Colonic mucosa (tissue), 4 donors: ENCODE data around the gene IFITM10. TPM values are rescaled to one million over a fixed set of nuclear protein-coding genes. Genes with fewer than 3 reads are reported as not detected.

Experiments
- DNase-seq: peaks from one replicate; pipeline ENCODE4 v3.0.0-alpha.2; 2020
- H3K27ac ChIP-seq: fragments of 200-600 bp; one replicate; pipeline ENCODE4 v1.8.0; 2021
- H3K27me3 ChIP-seq: fragments of 200-600 bp; one replicate; pipeline ENCODE4 v1.8.0; 2021
- H3K36me3 ChIP-seq: fragments of 200-600 bp; one replicate; pipeline ENCODE4 v1.8.0; 2021
- H3K4me1 ChIP-seq: fragments of 200-600 bp; one replicate; pipeline ENCODE4 v1.8.0; 2021; ENCODE audit warnings: mild to moderate bottlenecking
- H3K4me3 ChIP-seq: fragments of 200-600 bp; one replicate; pipeline ENCODE4 v1.8.0; 2021
- H3K9ac ChIP-seq, 2 donors: one replicate each; pipeline ENCODE4 v1.7.0; 2013; ENCODE audit warnings: control low read depth in 2 of 2, low read depth in 2 of 2, low read length in 2 of 2
- H3K9me3 ChIP-seq: fragments of 200-600 bp; one replicate; pipeline ENCODE4 v1.8.0; 2021
- intact Hi-C: fragments of 100-400 bp; cut with DNase I; formaldehyde crosslinking; loops from one replicate; pipeline ENCODE4 v1.14.1; 2022
- total RNA-seq, 2 donors: library from RNA; stranded (reverse); fragmentation: NEBNext Ultra II Directional in 1 of 2; extraction: Animal tissue kit (Norgen Biotek cat#: 25700) in 1 of 2; gene quantifications; one replicate each; pipeline ENCODE4 v1.2.1, GENCODE V29; 2021
- TF ChIP-seq, protein P1 (sequence below): fragments of 200-600 bp; IDR thresholded peaks from one replicate; pipeline ENCODE4 v1.8.0; 2022; ENCODE audit warnings: antibody characterized with exemption, mild to moderate bottlenecking
- donor health status: healthy.
- donor health status: DM: no; HTN: no; CAD: no.
- donor health status: DM: no; HTN: no; CAD: no.

IFITM10 gene
- total RNA-seq, 2 donors from 2014 or later: 0.42 to 1.1 TPM

- TF ChIP-seq, protein P1, sequence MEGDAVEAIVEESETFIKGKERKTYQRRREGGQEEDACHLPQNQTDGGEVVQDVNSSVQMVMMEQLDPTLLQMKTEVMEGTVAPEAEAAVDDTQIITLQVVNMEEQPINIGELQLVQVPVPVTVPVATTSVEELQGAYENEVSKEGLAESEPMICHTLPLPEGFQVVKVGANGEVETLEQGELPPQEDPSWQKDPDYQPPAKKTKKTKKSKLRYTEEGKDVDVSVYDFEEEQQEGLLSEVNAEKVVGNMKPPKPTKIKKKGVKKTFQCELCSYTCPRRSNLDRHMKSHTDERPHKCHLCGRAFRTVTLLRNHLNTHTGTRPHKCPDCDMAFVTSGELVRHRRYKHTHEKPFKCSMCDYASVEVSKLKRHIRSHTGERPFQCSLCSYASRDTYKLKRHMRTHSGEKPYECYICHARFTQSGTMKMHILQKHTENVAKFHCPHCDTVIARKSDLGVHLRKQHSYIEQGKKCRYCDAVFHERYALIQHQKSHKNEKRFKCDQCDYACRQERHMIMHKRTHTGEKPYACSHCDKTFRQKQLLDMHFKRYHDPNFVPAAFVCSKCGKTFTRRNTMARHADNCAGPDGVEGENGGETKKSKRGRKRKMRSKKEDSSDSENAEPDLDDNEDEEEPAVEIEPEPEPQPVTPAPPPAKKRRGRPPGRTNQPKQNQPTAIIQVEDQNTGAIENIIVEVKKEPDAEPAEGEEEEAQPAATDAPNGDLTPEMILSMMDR: no peak
- no peak overlapping the region for H3K27ac ChIP-seq
- intact Hi-C loops: loop anchor here (10.0 kb wide), 1 partner anchor 71 kb away; no protein-coding TSS in a partner anchor
- H3K9ac ChIP-seq: no peak overlapping the region
- no peaks in the 10 kb centered on the region for H3K27me3 ChIP-seq
- no peaks in the 10 kb centered on the region for H3K36me3 ChIP-seq
- H3K4me3 ChIP-seq: no peak overlapping the region
- H3K4me1 ChIP-seq: no peaks in the 10 kb centered on the region
- no peaks in the 10 kb centered on the region for H3K9me3 ChIP-seq
- DNase-seq: no peak
These were observed 16.4 kb downstream of the IFITM10 start for GRCh38 chr11:1733716-1734640.

GRCh38 chr11:1733009-1733715 is 17.2 kb downstream of the IFITM10 start:
- no peak overlapping the region for H3K27ac ChIP-seq
- no peak overlapping the region for H3K4me3 ChIP-seq
- no peaks in the 10 kb centered on the region for H3K36me3 ChIP-seq
- intact Hi-C loops: loop anchor here (10.0 kb wide), 1 partner anchor 72 kb away; no protein-coding TSS in a partner anchor
- TF ChIP-seq, protein P1: no peak
- DNase-seq: no peak
- no peaks in the 10 kb centered on the region for H3K4me1 ChIP-seq
- H3K27me3 ChIP-seq: no peaks in the 10 kb centered on the region
- H3K9me3 ChIP-seq: no peaks in the 10 kb centered on the region
- H3K9ac ChIP-seq: no peak overlapping the region

DNA sequence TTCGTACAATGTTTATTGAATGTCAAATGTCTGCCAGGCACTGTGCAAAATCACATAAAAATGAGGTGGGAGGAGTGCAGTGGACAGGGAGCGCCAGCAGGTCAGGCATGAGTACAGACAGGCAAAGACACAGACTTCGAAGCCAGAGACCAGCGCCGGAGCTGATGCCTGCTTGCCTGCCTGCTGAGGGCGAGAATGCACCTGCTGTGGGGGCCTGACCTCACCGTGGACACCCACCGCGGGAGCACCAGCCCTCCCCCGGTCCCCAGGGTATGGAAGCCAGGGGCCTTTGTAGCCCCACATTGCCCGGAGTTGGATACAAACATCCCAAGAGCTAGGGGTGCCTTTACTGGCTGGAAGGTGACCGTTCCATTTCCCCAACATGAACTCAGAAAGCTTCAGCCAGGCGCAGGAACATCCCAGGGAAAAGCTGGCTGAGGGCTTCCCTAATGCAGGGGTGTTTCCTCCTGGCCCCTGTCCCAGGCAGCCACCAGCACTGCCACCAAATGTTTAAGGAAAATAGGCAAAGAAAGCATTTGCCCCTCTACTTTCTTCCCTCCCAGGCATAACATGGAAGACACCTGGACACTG is 17.9 kb downstream of the IFITM10 start:
- intact Hi-C loops: loop anchor here (10.0 kb wide), 1 partner anchor 72 kb away; no protein-coding TSS in a partner anchor

GRCh38 chr11:1731451-1732059 is 18.8 kb downstream of the IFITM10 start:
- no peaks in the 10 kb centered on the region for H3K36me3 ChIP-seq
- no peaks in the 10 kb centered on the region for H3K4me1 ChIP-seq
- no peak overlapping the region for H3K4me3 ChIP-seq
- DNase-seq: no peak
- H3K9ac ChIP-seq: no peak overlapping the region
- H3K27me3 ChIP-seq: no peaks in the 10 kb centered on the region
- no peak overlapping the region for H3K27ac ChIP-seq
- no peaks in the 10 kb centered on the region for H3K9me3 ChIP-seq
- intact Hi-C loops: loop anchor here (10.0 kb wide), 1 partner anchor 73 kb away; no protein-coding TSS in a partner anchor
- TF ChIP-seq, protein P1: no peak

More for the DNA sequence above, 17.9 kb downstream of the IFITM10 start:
- Histone ChIP-seq H3K36me3 (no peaks in the 10 kb centered on the region), H3K4me3 (no peak overlapping the region), H3K27ac (no peak overlapping the region), H3K9ac (no peak overlapping the region), H3K9me3 (no peaks in the 10 kb centered on the region), H3K27me3 (no peaks in the 10 kb centered on the region), H3K4me1 (no peaks in the 10 kb centered on the region)
- DNase-seq: no peak
- TF ChIP-seq, protein P1: no peak
